CD4-positive, alpha-beta T cell treated with Interleukin-21 for 1 hour (primary cell): ENCODE measurements around the gene PTER.
A peak's percentile ranks its signal among the peaks of the same experiment; 100 is the strongest.

Source experiments
- DNase-seq: peaks from one replicate; pipeline ENCODE4 v3.0.0-alpha.2; 2020

Gene PTER

GRCh38 chr10:16472828-16473227 is 36.0 kb downstream of the PTER start:
- DNase-seq = no peak

DNA sequence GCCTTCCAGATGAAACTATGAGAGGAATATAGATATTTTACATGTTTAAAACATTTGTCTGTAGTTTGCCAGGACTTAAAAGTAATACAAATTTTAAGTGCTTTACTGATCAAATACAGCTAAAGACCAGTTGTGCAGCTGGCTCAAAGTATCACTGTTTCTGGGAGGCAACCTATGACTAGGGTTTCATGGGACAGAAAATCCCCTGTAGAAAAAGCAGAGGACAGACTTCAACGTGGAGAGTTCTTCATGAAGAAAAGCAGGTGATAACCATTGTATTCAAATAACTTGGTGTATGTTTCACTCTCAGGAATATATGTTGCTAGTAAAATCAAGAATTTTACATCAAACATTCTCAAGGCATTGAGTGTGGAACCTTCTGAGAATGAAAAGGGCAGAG is 40.9 kb downstream of the PTER start:
- DNase-seq = no peak

- no peak for DNase-seq
These were observed 42.0 kb downstream of the PTER start for GRCh38 chr10:16478801-16479200.

DNA sequence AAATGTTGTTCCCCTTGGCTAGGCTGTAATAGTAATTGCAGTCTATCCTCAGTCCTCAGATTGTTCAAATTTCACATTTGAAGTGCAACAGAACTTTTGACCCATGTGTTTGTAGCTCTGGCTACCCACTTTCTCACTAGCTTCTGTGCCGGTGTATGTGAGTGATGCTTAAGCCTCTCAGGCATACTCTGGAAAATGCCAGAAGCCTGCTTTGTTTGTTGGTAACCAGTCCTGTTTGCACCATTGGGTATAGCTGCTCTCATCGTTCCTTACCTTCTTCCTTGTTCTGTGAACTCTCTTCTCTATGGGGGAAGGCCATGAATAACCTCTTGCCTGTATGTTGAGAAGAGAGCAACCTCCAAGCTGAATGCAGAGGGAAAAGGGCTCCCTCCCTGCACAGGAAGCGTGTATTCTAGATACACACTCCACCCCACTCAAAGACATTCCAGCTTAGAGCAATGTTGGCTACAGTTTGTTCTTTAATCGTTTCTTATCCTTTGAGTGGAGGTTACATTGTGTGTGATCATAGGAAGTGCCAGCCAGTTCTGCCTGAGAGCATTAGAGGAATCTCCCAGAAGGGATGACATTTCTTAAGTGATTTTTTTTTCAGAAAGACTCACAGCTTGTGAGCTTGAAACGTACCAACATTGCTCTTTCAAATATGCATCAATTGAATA is 44.4 kb downstream of the PTER start:
- DNase-seq = no peak

DNA sequence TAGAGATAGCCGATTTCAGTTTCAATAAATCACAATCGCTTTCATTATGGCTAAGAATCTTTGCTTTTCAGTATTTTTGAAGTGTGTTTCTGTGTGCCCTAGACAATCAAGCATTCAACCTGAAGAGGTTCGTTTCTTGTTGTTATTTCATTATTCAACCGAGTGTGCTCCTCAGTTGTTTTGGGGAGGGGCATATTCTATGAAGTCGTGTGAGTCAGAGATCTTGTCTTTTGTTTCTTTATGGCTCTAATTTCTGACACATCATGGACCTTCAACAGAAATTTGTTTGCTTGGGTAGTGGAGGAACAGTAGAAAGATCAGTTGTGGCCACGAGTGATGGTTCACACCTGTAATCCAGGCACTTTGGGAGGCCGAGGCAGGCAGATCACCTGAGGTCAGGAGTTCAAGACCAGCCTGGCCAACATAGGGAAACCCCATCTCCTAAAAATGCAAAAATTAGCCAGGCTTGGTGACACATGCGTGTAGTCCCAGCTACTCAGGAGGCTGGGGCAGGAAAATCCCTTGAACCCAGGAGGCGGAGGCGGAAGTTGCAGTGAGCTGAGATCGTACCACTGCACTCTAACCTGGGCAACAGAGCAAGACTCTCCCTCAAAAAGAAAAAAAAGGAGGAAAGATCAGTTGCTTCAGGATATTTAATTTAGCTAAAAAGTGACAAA is 46.6 kb downstream of the PTER start:
- DNase-seq = no peak

DNA sequence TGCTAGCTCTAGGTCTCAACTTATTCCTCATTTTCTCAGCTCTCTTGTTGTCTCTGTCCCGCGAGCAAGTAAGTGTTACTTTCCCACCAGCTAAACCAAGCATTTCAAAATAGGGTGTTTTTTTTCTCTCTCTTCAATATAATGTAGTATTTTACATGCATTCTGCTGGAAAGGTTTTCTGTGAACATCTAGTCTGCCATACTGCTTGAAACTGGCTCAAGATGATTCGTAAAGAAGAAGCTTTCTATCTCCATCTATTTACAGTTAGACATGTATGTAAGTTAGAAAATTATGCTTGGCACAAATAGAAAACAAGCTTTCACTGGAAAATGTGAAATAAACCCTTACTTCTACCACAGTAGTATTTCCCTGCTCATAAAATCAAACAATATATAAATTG is 53.7 kb downstream of the PTER start:
- no peak for DNase-seq

- no peak for DNase-seq
These were observed 55.1 kb downstream of the PTER start for GRCh38 chr10:16491933-16492332.

DNA sequence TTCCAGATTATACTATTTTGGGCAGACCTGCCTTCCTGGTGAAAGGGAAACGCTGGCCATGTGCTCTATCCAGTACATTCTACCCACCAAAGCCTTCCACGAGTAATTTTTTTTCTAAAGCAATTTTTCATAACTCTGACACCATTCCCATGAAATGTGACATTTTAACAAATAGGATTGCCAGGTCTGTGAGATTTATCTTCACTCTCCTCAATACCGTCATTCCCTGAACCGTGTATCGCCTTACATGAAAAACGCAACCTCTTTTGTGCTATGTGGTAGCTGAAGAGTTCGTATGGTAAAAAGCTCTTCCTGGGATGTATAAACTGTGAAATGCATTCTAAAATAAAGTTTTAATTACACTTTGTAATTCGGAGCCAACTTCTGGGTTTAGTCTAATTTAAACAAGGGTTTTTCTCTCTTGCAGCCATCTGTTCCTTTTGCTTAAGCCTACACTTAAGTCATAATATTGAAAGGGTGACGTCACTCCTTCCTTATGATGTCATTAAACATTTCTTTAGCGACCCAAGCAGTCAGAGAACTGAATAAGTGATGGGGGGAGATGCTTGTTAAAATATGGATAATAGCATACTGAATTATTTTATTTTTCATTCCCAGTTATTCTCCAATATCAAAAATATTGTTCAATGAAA is 57.2 kb downstream of the PTER start:
- DNase-seq = no peak

DNA sequence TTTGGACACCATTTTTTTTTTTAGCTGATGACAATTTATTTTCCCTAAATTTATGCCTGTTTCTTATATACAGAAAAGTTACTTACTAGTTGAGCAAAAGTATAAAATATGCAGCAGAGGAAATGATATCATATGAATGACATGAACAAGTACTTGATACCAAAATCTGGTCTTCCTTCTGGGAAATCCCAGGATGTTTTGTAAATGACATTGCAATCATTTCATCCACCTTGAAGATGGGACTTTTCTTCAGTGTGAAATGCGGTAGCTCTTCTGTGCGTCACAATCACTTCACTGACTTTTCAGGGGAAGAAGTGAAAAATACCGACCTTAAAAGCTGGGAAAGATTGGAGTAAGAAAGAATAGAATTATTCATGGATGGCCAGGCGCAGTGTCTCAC is 61.1 kb downstream of the PTER start:
- DNase-seq = no peak

DNA sequence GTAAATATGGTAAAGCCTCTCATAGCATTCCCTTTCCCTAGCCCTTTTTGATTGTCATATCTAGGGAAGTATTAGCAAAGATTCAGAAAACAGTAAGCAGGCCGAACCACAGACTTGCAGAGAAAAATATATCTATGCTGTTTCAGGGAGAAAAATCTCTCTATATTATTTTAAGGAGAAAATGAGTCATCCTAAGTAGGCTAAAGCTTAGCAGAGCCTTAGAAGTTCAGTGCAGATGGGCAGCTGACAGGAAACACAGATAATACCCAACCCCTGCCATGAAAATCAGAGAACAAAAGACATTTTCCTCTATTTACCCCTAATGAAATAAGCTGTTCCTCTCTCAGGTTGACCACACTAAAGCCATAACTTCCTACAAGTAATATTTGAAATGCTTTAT is 68.4 kb downstream of the PTER start:
- DNase-seq = no peak

- DNase-seq = no peak
These were observed 73.2 kb downstream of the PTER start for GRCh38 chr10:16509996-16510395.

- DNase-seq = no peak
These were observed 74.0 kb downstream of the PTER start for GRCh38 chr10:16510843-16511242.

DNA sequence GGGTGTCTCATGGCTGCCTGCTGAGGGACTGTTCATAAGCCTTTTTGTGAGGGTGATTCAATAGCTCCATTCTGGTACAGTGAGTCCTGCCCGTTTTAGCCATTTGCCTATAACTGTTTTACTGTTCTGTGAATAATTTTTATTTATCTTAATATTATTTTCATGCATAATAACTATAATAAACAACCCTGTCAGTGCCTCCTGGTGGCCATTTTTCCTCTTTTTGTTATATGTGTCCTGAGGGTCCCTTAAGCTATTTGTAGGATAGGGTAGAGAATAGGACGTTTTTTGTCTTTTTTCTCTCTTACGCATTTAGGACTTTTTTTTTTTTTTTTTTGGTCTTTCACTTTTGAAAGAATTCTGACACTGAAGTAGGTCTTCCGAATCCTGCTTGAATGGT is 82.0 kb downstream of the PTER start:
- no peak for DNase-seq

GRCh38 chr10:16519250-16519907 is 82.6 kb downstream of the PTER start:
- DNase-seq = no peak

GRCh38 chr10:16519908-16520861 is 83.4 kb downstream of the PTER start:
- no peak for DNase-seq

GRCh38 chr10:16520900-16521299 is 84.1 kb downstream of the PTER start:
- peak; percentile 11 for DNase-seq

DNA sequence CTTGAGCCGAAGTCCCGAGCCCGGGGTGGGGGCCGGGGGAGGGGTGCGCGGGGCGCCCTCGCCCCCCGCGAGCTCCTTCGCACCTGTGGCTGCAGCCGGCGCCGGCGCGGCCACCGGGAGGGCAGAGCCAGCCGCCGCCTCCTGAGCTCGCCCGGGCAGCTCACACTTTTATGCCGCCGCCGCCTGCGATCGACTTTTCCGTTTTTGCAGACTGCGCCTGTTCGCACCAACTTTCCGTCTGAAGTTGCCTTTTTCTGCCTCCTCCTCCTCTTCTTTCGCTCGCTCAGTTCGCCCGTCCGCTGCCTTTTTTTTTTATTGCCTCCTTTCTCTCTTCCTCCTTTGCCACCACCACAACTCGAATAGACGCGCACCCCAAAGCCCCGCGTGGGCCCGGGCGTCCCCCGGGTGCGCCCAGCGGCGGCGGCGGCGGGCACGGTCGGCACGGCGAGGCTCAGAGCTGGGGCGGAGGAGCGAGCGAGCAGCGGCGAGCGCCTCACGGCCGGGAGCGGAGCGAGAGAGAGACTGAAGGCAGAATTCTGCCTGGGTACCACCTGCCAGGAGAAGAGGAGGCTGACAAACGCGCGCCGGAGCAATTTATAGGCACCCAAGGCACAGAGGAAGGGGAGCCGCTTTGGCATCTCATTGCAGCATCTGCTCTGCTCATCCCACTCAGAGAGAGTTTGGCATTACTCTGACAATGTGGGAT is 84.7 kb downstream of the PTER start, which contains the start of gene C1QL3:
C1QL3 (minus strand) TSS at position 569 of the 706 bp plus-strand sequence. CDS start 814 bp downstream, outside the sequence.
- DNase-seq = no peak

DNA sequence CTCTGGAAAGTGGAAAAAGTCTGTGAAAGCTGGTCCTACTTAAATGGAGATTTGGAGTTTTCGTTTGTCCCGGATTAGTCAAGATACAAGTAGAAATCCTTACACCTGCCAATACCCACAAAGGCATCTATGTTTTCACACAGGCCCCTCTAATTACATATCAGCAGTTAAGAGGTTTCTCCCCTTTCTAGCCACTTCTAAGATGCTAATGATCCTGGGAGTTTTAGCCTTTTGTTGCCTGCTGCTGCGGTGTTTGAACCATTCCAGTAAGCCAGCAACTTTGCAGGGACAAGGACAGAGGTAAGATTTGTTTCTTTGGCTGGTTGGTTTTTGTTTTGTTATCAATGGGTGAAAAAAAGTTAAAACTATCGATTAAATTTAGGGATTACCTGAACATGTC is 90.6 kb downstream of the PTER start:
- DNase-seq = no peak

DNA sequence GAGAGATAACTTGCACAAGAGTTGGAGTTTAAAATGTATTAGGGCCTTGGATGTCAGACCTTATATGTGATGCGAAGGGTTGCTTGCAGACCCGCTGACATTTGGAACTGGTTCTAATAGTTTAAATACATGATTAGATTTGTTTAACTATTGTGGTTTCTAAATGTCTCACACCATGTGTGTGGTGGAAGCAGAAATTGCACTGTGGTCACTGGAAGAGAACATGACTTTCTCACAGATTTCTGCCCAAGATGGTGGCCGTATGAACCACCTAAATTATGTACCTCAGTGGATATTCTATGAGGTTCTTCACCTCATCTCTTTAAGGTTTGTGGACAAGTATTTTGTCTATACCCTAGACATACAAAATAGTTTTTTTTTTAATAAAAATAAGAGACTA is 93.0 kb downstream of the PTER start:
- DNase-seq = no peak

DNA sequence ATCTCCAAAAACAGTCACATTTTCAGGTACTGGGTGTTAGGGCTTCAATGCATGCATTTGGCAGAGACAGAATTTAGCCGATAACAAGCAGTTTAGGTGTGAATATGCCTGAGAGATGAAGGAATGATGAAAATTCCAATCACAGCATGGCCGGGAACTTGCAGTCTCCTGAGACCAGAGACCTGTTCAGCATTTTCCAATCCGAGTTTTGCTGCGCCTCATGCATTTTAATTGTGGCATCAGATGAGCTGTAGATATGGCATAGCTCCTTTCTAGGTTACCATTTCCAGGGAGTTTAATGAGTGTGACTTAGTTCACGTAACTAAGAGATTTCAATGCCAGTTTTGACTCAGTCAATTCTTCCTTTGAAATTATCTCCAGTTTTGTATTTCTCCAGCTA is 99.3 kb downstream of the PTER start:
- no peak for DNase-seq

- DNase-seq = no peak
These were observed 107.3 kb downstream of the PTER start for GRCh38 chr10:16544099-16544498.

DNA sequence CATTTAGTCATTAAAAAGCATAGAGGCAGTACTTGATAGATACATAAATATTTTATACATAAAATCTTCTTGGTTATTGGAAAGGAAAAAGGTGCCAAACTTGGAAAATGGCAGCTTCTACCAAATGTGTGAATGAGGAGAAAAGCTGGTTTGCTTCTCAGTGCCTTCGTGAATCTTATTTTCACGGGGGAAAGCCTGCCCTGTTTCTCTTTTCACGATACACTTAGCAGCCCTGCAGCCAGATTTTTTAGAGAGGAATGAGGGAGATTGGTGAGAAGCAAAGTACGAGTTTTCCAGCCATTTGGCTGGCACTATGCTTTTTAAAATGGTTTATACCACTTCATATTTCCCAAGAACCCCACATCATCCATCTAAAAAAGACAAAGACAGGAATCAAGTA is 107.8 kb downstream of the PTER start:
- no peak for DNase-seq
